Lower leg skin (tissue), 3 donors: ENCODE data around the gene C1QTNF3.

ENCODE experiments used
- CTCF ChIP-seq, 3 donors: fragments of 450-650 bp; IDR thresholded peaks; one replicate each; pipeline ENCODE4 v1.5.1; 2016; ENCODE audit warnings: antibody characterized with exemption in 3 of 3, mild to moderate bottlenecking in 3 of 3, moderate library complexity in 2 of 3
- POLR2A ChIP-seq, 2 donors: fragments of 450-650 bp; IDR thresholded peaks; one replicate each; pipeline ENCODE4 v1.6.1; 2016 to 2017; ENCODE audit warnings: antibody characterized with exemption in 2 of 2, mild to moderate bottlenecking in 1 of 2, moderate library complexity in 1 of 2

- TF ChIP-seq CTCF (IDR thresholded peaks at IDR 0.05) (no peak), POLR2A (IDR thresholded peaks at IDR 0.05) (no peak)
These were observed 11.4 kb upstream of the C1QTNF3 start for GRCh38 chr5:34054400-34054729.
